Activated naive CD4-positive, alpha-beta T cell treated with anti-CD3 and anti-CD28 coated beads, Interleukin-2, amount 50 U/mL, for 24 hours (primary cell): ENCODE measurements around the gene COA1.
A peak's percentile ranks its signal among the peaks of the same experiment; 100 is the strongest.
"Not testable (repeated sequence)": the region's sequence is repeated elsewhere in the genome, so short reads cannot be mapped to it uniquely, and the experiment has no call there.

Experiments used
- H3K27ac Mint-ChIP-seq: one replicate; pipeline ENCODE4 v1.8.0; 2021; ENCODE audit warnings: mild to moderate bottlenecking, mixed read lengths
- H3K27me3 Mint-ChIP-seq: one replicate; pipeline ENCODE4 v1.8.0; 2021; ENCODE audit warnings: mixed read lengths
- H3K36me3 Mint-ChIP-seq: one replicate; pipeline ENCODE4 v1.8.0; 2021; ENCODE audit warnings: mixed read lengths
- H3K4me1 Mint-ChIP-seq: one replicate; pipeline ENCODE4 v1.8.0; 2021; ENCODE audit warnings: mixed read lengths
- H3K4me3 Mint-ChIP-seq: one replicate; pipeline ENCODE4 v1.8.0; 2021; ENCODE audit warnings: mild to moderate bottlenecking, mixed read lengths
- H3K9me3 Mint-ChIP-seq: one replicate; pipeline ENCODE4 v1.8.0; 2021; ENCODE audit warnings: mixed read lengths

The COA1 gene

DNA sequence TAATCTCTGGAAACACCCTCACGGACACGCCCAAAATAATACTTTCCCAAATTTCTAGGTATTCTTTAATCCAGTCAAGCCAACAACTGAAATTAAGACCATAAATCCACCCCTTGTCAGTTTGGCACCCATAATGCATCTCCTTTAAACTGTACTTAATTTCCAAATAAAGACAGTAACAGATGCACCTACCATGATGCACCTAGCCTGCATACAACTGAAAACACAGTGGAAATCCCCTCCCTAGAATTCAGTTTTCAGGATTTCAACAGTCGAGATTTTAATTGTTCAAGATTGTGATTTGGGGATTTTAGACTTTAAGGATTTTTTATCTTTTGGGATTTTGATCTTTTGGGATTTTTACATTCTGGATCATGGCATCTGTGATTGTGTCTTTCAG is 129.3 kb downstream of the COA1 start:
- H3K4me1 Mint-ChIP-seq = peaks cover 53% of the 10 kb centered on the region
- H3K27me3 Mint-ChIP-seq = no peaks in the 10 kb centered on the region
- H3K4me3 Mint-ChIP-seq = peak overlapping the region; percentile 47
- no peaks in the 10 kb centered on the region for H3K9me3 Mint-ChIP-seq
- peak overlapping the region; percentile 90 for H3K27ac Mint-ChIP-seq
- H3K36me3 Mint-ChIP-seq = peaks cover 20% of the 10 kb centered on the region

DNA sequence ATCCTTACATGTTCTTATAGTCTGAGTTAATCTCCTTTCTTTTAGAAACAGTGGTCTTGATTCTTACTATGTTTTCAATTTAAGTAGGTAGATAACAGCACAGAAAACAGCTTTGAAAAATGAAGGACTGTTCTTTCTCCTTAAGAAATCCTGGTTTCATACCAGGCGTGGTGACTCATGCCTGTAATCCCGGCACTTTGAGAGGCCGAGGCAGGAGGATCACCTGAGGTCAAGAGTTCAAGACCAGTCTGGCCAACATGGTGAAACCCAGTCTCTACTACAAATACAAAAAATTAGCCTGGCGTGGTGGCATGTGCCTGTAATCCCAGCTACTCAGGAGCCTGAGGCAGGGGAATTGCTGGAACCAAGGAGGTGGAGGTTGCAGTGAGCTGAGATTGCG is 132.9 kb downstream of the COA1 start:
- not testable (repeated sequence) for H3K27me3 Mint-ChIP-seq, H3K4me3 Mint-ChIP-seq, H3K27ac Mint-ChIP-seq, H3K9me3 Mint-ChIP-seq
- peaks cover 15% of the 10 kb centered on the region for H3K36me3 Mint-ChIP-seq
- peaks cover 78% of the 10 kb centered on the region for H3K4me1 Mint-ChIP-seq

DNA sequence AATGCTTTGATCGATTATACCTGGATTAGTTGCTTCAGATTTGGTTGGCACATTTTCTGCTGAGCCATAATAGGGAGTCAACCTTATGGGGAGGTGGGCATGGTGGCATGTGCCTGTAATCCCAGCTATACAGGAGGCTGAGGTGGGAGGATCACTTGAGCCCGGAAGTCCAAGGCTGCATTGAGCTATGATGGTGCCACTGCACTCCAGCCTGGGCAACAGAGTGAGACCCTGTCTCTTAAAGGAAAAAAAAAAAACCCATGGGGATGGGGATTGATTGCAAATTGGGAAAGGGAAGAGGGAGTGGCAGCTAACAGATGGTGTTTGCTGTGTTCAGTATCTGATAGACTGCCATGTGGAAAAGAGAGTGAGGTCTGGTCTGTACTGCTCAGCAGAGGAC is 135.3 kb downstream of the COA1 start:
- Mint-ChIP-seq H3K27me3 (no peaks in the 10 kb centered on the region), H3K36me3 (peaks cover 8% of the 10 kb centered on the region), H3K9me3 (no peaks in the 10 kb centered on the region), H3K4me1 (peaks cover 87% of the 10 kb centered on the region), H3K4me3 (peak overlapping the region; percentile 71), H3K27ac (peak overlapping the region; percentile 97)

DNA sequence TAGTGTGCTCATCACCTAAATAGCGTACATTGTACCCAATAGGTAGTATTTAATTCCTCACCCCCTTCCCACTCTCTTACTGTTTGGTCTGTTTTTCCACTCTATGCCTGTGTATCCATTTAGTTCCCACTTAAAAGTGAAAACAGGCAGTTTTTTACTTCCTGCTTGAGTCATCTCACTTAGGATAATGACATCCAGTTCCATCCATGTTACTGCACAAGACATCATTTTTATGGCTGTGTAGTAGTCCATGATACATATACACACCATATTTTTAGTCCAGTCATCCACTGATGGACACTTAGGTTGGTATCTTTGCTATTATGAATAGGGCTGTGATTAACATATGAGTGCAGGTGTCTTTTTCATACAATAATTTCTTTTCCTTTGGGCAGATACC is 136.3 kb downstream of the COA1 start:
- H3K9me3 Mint-ChIP-seq = no peaks in the 10 kb centered on the region
- no peaks in the 10 kb centered on the region for H3K27me3 Mint-ChIP-seq
- H3K4me1 Mint-ChIP-seq = peaks cover 88% of the 10 kb centered on the region
- H3K4me3 Mint-ChIP-seq = peak overlapping the region; percentile 71
- peak overlapping the region; percentile 97 for H3K27ac Mint-ChIP-seq
- peaks cover 9% of the 10 kb centered on the region for H3K36me3 Mint-ChIP-seq

DNA sequence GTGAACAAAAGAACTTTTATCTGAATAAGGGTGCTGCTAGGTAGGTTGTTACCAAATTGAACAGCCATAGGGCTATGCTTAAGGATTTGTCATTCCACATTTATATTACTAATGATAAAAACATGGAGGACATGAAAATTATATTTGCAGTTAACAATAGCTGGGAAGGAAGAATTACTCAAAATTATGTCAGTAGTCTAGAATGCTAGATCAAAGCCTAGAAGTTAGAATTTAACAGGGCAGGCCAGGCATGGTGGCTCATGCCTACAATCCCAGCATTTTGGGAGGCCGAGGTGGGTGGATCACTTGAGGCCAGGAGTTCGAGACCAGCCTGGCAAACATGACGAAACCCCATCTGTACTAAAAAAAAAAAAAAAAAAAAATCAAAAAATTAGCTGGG is 137.0 kb downstream of the COA1 start:
- no peaks in the 10 kb centered on the region for H3K27me3 Mint-ChIP-seq
- no peaks in the 10 kb centered on the region for H3K9me3 Mint-ChIP-seq
- peak overlapping the region; percentile 71 for H3K4me3 Mint-ChIP-seq
- H3K4me1 Mint-ChIP-seq = peaks cover 90% of the 10 kb centered on the region
- peaks cover 9% of the 10 kb centered on the region for H3K36me3 Mint-ChIP-seq
- peak overlapping the region; percentile 87 for H3K27ac Mint-ChIP-seq

DNA sequence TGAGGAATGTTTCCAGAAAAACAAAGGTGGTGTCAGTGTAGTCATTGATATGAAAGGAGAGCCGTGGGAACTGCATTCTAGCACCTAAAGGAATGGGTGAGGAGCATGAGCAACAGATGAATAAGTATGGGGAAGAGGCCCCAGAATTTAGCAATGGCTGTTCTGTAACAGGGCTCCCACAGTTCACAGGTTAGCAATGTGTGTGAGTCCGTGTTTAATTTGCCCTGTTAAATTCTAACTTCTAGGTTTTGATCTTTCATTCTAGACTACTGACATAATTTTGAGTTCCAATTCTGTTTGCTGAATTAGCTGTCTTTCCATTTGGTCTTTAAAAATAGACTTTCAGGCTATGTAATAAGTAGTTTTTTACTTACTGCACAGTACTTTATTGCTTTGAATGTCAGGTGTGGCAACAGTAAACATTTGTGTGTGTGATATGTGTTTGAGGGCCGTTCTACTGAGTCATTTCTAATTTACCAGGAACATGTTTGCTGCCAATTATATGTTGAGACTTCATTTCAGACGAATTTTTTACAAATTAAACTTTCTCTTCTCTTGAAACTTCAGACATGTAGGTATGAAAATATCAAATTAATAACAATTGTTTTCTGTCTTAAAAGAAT is 137.7 kb downstream of the COA1 start:
- peak overlapping the region; percentile 87 for H3K27ac Mint-ChIP-seq
- H3K27me3 Mint-ChIP-seq = no peaks in the 10 kb centered on the region
- H3K4me3 Mint-ChIP-seq = peak overlapping the region; percentile 71
- no peaks in the 10 kb centered on the region for H3K9me3 Mint-ChIP-seq
- H3K4me1 Mint-ChIP-seq = peaks cover 88% of the 10 kb centered on the region
- peaks cover 8% of the 10 kb centered on the region for H3K36me3 Mint-ChIP-seq

DNA sequence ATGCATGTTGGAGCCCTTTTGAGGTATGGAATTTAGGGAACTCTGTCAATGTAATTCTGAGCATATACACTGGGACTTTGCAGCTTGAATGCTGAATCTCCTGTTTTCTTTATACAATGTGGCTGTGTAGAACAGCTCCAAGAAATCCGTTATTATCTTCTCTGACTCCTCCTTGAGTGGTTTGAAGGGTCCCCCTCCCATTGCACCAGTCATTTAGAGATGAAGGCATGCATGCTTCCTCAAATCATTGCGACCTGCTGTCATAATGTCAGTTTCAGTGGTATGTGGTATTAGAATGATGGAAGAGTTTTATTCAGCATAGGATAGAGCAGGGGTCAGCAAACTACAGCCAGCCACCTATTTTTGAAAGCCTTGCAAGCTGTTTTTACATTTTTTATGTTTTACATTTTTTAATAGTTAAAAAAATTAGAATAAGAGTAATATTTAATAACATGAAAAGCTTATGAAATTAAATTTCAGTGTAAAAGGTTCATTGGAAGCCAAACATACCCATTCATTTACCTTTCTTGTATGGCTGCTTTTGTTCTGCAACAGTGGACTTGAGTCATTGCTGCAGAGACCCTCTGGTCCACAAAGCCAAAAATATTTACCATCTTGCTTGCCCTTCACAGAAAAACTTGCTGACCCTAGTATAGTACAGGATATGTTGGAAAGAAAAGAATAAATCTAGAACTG is 138.3 kb downstream of the COA1 start:
- Mint-ChIP-seq H3K4me1 (peaks cover 88% of the 10 kb centered on the region), H3K9me3 (no peaks in the 10 kb centered on the region), H3K36me3 (peaks cover 5% of the 10 kb centered on the region), H3K27ac (peak overlapping the region; percentile 87), H3K4me3 (peak overlapping the region; percentile 71), H3K27me3 (no peaks in the 10 kb centered on the region)

DNA sequence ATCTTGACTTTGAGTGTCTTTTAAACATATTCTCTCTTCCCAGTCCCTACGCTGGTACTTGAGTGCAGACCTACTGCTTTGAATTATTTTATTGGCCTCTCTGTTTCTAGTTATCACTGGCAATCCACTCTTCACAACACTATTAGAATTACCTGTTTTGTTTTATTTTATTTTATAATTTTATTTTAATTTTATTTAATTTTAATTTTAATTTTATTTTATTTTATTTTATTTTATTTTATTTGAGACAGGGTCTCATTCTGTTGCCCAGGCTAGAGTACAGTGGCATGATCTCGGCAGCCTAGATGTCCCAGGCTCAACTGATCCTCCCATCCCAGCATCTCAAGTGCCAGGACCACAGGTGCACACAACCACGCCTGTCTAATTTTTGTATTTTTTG is 139.6 kb downstream of the COA1 start:
- no peaks in the 10 kb centered on the region for H3K9me3 Mint-ChIP-seq
- H3K36me3 Mint-ChIP-seq = peaks cover 4% of the 10 kb centered on the region
- H3K4me3 Mint-ChIP-seq = peak overlapping the region; percentile 82
- no peaks in the 10 kb centered on the region for H3K27me3 Mint-ChIP-seq
- H3K27ac Mint-ChIP-seq = peak overlapping the region; percentile 97
- peaks cover 86% of the 10 kb centered on the region for H3K4me1 Mint-ChIP-seq
